GM19455 (cell line): ENCODE results near the gene TBC1D22A.

Experiments used
- ATAC-seq: cut with Tn5 transposase; IDR thresholded peaks from one replicate; pipeline ENCODE4 v1.9.1; 2021; ENCODE audit not compliant: unreplicated experiment

Gene TBC1D22A

GRCh38 chr22:47052236-47053012 is 290.0 kb downstream of the TBC1D22A start:
- ATAC-seq: no peak

- ATAC-seq: no peak
Measured at GRCh38 chr22:47053013-47053725, 290.7 kb downstream of the TBC1D22A start.

GRCh38 chr22:47053726-47054141 is 291.3 kb downstream of the TBC1D22A start:
- ATAC-seq: no peak

GRCh38 chr22:47054231-47055072 is 292.0 kb downstream of the TBC1D22A start:
- no peak for ATAC-seq

GRCh38 chr22:47055073-47055355 is 292.6 kb downstream of the TBC1D22A start:
- no peak for ATAC-seq

- no peak for ATAC-seq
Measured at GRCh38 chr22:47055461-47055860, 293.0 kb downstream of the TBC1D22A start.

- ATAC-seq: no peak
Measured at GRCh38 chr22:47055921-47056320, 293.5 kb downstream of the TBC1D22A start.

- no peak for ATAC-seq
Measured at GRCh38 chr22:47056361-47056760, 293.9 kb downstream of the TBC1D22A start.

GRCh38 chr22:47056776-47057470 is 294.5 kb downstream of the TBC1D22A start:
- no peak for ATAC-seq

GRCh38 chr22:47057916-47058585 is 295.6 kb downstream of the TBC1D22A start:
- no peak for ATAC-seq

- ATAC-seq: no peak
Measured at GRCh38 chr22:47059076-47059475, 296.6 kb downstream of the TBC1D22A start.

GRCh38 chr22:47059701-47060161 is 297.3 kb downstream of the TBC1D22A start:
- ATAC-seq: no peak

- no peak for ATAC-seq
Measured at GRCh38 chr22:47060718-47061117, 298.3 kb downstream of the TBC1D22A start.

GRCh38 chr22:47061226-47061625 is 298.8 kb downstream of the TBC1D22A start:
- ATAC-seq: no peak

- no peak for ATAC-seq
Measured at GRCh38 chr22:47062126-47062525, 299.7 kb downstream of the TBC1D22A start.

GRCh38 chr22:47063071-47063509 is 300.6 kb downstream of the TBC1D22A start:
- no peak for ATAC-seq

- no peak for ATAC-seq
Measured at GRCh38 chr22:47063606-47064005, 301.2 kb downstream of the TBC1D22A start.

GRCh38 chr22:47064016-47064415 is 301.6 kb downstream of the TBC1D22A start:
- no peak for ATAC-seq

- no peak for ATAC-seq
Measured at GRCh38 chr22:47064416-47064815, 302.0 kb downstream of the TBC1D22A start.
